ENCODE data around the gene ZNF800.

Gene ZNF800

DNA sequence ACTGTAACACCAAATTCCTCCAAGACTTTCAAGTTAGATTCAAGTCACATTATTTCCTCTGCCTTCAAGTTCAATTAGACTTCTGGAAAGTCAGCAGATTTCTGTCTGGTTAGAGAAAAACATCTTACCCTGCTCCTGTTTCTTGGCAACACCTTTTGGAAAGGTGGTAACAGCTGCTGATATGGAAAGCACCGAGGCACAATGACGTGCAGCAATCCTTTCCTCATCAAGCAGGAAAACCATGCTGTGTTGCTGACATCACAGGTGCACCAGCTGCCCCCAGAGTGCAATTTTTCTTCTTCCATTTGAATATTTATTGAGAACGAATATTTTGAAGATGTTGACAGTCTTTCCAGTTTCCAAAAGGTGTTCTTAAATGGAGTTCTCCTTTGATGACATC lies 41.9 kb downstream of the ZNF800 start:
- in situ Hi-C loops (cut with MboI; ENCODE audit: low pct_unique_long_range_greater_than_20kb, low sequenced_read_pairs, unreplicated experiment), result no loop called here
- DNase-seq (ENCODE audit: low spot score), result no peak

DNA sequence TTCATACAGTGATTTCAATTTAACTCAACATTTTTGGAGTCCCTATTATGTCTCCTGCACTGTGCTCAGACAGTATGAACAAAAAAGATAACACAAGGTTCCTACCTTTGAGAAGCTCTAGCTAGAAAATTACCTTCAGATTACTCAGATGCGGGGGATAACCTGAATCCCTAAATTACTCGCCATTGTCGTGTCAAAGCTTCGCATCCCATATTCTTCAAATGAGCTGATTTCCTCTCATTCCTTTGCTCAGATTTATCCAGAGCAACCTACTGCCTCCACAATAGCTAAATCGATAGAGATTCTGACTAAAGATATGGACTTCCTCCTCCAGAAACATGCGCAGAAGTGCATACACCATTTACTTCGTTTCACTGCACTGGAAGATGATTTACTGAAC lies 42.6 kb downstream of the ZNF800 start:
- TF ChIP-seq, protein P1, sequence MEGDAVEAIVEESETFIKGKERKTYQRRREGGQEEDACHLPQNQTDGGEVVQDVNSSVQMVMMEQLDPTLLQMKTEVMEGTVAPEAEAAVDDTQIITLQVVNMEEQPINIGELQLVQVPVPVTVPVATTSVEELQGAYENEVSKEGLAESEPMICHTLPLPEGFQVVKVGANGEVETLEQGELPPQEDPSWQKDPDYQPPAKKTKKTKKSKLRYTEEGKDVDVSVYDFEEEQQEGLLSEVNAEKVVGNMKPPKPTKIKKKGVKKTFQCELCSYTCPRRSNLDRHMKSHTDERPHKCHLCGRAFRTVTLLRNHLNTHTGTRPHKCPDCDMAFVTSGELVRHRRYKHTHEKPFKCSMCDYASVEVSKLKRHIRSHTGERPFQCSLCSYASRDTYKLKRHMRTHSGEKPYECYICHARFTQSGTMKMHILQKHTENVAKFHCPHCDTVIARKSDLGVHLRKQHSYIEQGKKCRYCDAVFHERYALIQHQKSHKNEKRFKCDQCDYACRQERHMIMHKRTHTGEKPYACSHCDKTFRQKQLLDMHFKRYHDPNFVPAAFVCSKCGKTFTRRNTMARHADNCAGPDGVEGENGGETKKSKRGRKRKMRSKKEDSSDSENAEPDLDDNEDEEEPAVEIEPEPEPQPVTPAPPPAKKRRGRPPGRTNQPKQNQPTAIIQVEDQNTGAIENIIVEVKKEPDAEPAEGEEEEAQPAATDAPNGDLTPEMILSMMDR (IDR thresholded peaks at IDR 0.05; ENCODE audit: extremely low read depth, insufficient read depth, missing control alignments), result no peak
- no peak for DNase-seq (ENCODE audit: low spot score)
- in situ Hi-C loops (cut with MboI; ENCODE audit: low pct_unique_long_range_greater_than_20kb, low sequenced_read_pairs, unreplicated experiment), result loop anchor here (5.0 kb wide), 1 partner anchor 62 kb away; no protein-coding TSS in a partner anchor

More for the DNA sequence above, 41.9 kb downstream of the ZNF800 start:
- TF ChIP-seq, protein P1 (IDR thresholded peaks at IDR 0.05; ENCODE audit: extremely low read depth, insufficient read depth, missing control alignments), result no peak

DNA sequence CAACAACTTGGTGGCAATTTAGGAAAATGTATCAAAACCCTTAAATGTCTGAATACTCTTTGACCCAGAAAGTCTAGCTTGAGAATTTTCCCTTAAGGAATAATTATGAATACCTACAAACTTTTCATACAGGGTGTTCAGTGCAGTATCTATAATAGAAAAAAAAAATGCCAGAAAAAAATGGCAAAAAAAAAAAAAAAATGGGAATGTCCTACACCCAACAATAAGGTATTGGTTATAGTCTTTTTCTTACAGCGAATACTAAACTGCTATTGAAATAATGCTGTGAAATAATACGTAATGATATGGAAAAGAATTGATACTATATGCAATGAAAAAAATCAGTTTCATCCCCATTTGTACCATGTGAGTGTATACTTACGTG lies 44.3 kb downstream of the ZNF800 start:
- TF ChIP-seq, protein P1 (IDR thresholded peaks at IDR 0.05; ENCODE audit: extremely low read depth, insufficient read depth, missing control alignments), result no peak
- in situ Hi-C loops (cut with MboI; ENCODE audit: low pct_unique_long_range_greater_than_20kb, low sequenced_read_pairs, unreplicated experiment), result loop anchor here (5.0 kb wide), 1 partner anchor 64 kb away; no protein-coding TSS in a partner anchor
- no peak for DNase-seq (ENCODE audit: low spot score)

DNA sequence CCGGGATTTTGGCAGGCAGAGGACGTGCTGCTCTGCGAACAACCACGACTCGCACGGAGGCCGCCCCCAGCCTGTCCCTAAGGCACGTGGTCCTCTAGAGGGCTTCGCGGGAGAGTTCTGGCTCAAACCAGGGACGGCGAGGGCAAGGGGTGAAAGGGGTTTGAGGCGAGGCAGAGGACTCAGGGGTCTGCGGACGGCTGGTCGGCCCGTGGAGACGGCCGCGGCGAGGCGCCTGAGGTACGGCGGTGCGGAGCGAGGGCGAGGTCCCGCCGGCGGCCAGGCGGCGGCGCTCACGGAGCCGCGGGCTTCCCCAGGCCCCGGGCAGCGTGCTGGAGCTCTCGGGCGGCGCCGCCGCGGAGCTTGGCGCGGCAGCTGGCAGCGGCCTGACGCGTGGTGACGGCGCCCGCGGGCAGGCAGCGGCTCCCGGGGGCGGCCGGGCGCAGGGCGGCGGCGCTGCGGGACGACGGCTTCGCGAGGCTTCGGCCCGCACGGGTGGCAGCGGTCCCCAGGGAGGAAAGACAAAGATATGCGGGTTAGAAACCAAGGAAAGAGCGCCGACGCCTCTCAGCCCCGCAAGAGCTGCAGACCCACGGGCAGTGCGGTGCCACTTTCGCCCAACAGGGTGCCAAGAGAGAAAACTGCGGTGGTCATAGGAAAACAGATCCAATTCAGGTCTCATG lies 44.8 kb downstream of the ZNF800 start:
- TF ChIP-seq, protein P1 (IDR thresholded peaks at IDR 0.05; ENCODE audit: extremely low read depth, insufficient read depth, missing control alignments), result peak; percentile 91
- in situ Hi-C loops (cut with MboI; ENCODE audit: low pct_unique_long_range_greater_than_20kb, low sequenced_read_pairs, unreplicated experiment), result loop anchor here (5.0 kb wide), 1 partner anchor 65 kb away; no protein-coding TSS in a partner anchor
- peak; percentile 87 for DNase-seq (ENCODE audit: low spot score)

DNA sequence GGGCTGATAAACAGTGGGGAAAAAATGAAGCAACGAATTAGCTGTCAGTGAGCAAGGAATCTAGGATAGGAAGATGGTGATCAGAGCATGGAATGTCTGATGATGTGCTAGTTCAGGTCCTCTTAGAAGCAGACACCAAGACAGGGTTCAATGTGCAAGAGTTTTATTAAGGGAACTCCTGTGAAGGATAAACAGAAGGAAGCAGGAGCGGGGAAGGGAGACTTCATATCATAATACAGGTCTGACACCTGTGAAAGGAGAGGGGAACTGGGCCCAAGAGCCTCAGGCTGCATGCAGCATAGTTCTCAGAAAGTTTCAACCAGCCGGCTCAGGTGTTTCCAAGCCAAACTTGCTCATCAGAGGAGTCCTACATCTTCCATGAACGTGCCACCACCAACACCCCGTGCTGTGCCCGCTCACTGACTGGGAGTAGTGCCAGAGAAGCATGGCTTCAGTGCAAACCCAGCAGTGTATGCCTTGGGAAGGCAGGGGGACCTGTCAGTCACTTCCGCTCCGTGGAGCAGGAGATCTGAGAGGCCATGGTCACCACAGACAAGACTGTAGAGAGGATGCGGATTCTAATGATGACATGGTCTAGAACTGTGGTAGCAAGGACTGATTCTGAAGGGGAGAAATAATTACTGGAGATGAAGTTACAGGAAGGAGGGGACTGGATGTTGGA lies 45.8 kb downstream of the ZNF800 start:
- TF ChIP-seq, protein P1 (IDR thresholded peaks at IDR 0.05; ENCODE audit: extremely low read depth, insufficient read depth, missing control alignments), result no peak
- in situ Hi-C loops (cut with MboI; ENCODE audit: low pct_unique_long_range_greater_than_20kb, low sequenced_read_pairs, unreplicated experiment), result loop anchor here (5.0 kb wide), 1 partner anchor 66 kb away; no protein-coding TSS in a partner anchor

DNA sequence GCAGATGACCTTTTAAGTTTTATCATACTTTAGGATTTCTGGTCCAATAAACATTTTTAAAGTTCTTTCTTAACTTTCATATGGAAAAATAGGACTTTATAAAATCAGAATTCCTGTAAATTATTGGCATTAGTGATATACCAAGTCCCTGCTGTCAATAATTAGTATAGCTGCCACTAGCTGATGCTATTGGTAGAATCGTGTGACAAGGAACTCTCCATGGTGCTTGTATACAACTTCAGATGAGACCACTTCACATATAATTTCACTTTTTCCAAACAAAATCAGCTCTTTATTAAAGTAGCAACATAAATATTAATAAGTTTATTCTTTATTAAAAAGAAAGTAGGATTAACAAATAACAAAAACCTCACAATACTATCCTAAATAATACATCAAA lies 49.9 kb downstream of the ZNF800 start:
- in situ Hi-C loops (cut with MboI; ENCODE audit: low pct_unique_long_range_greater_than_20kb, low sequenced_read_pairs, unreplicated experiment), result no loop called here
- TF ChIP-seq, protein P1 (IDR thresholded peaks at IDR 0.05; ENCODE audit: extremely low read depth, insufficient read depth, missing control alignments), result no peak
- no peak for DNase-seq (ENCODE audit: low spot score)

More for the DNA sequence above, 45.8 kb downstream of the ZNF800 start:
- DNase-seq (ENCODE audit: low spot score), result no peak
